Fibroblast of lung (primary cell): ENCODE measurements around the gene SLC66A1. TPM values are rescaled to one million over a fixed set of nuclear protein-coding genes. Genes with fewer than 3 reads are reported as not detected.

Source experiments
- DNase-seq, 2 donors: peaks; one replicate each; pipeline versions ENCODE4 v3.0.0 to v3.0.0-alpha.2; 2010; ENCODE audit warnings: low read depth in 2 of 2
- H2AFZ ChIP-seq: 2 replicates; pipeline ENCODE4 v1.5.1; 2012; ENCODE audit warnings: low read length, control low read depth, inconsistent platforms
- H3K27ac ChIP-seq: 2 replicates; pipeline ENCODE4 v1.5.1; 2011; ENCODE audit warnings: low read length, control low read depth; ENCODE audit not compliant: insufficient read depth
- H3K27me3 ChIP-seq: 2 replicates; pipeline ENCODE4 v1.5.1; 2011; ENCODE audit warnings: mild to moderate bottlenecking, low read length; ENCODE audit not compliant: control insufficient read depth, insufficient read depth
- H3K36me3 ChIP-seq: 2 replicates; pipeline ENCODE4 v1.5.1; 2011; ENCODE audit warnings: low read length; ENCODE audit not compliant: control insufficient read depth, insufficient read depth
- H3K4me1 ChIP-seq: 2 replicates; pipeline ENCODE4 v1.5.1; 2011; ENCODE audit warnings: low read length; ENCODE audit not compliant: control insufficient read depth, insufficient read depth; ENCODE audit errors: extremely low read depth
- H3K4me2 ChIP-seq: 2 replicates; pipeline ENCODE4 v1.5.1; 2011; ENCODE audit warnings: low read length, control low read depth; ENCODE audit not compliant: insufficient read depth; ENCODE audit errors: extremely low read depth
- H3K4me3 ChIP-seq, 4 experiments: fragments of 200-600 bp in 1 of 4; sonication (generic) in 1 of 4; replicated peaks in 1 of 4; 2 replicates each; pipeline ENCODE4 v1.5.1; 2011 to 2016; ENCODE audit warnings: low read length in 4 of 4, low read depth in 3 of 4, mild to moderate bottlenecking in 3 of 4, control low read depth in 2 of 4, inconsistent platforms in 1 of 4, mixed read lengths in 1 of 4; ENCODE audit not compliant: insufficient read depth in 1 of 4; ENCODE audit errors: control extremely low read depth in 1 of 4
- H3K79me2 ChIP-seq: 2 replicates; pipeline ENCODE4 v1.5.1; 2012; ENCODE audit warnings: mild to moderate bottlenecking, low read length, inconsistent platforms; ENCODE audit not compliant: control insufficient read depth, insufficient read depth
- H3K9ac ChIP-seq: 2 replicates; pipeline ENCODE4 v1.5.1; 2011; ENCODE audit warnings: mild to moderate bottlenecking, low read length, control low read depth; ENCODE audit not compliant: insufficient read depth
- H3K9me3 ChIP-seq: 2 replicates; pipeline ENCODE4 v1.5.1; 2012; ENCODE audit warnings: low read depth, low read length; ENCODE audit not compliant: control insufficient read depth, insufficient read depth
- H4K20me1 ChIP-seq: 2 replicates; pipeline ENCODE4 v1.5.1; 2011; ENCODE audit warnings: low read length; ENCODE audit not compliant: control insufficient read depth, insufficient read depth; ENCODE audit errors: extremely low read depth
- EZH2 ChIP-seq: IDR thresholded peaks from 2 replicates; pipeline ENCODE4 v1.5.1; 2012; ENCODE audit warnings: low read length, control low read depth, mild to moderate bottlenecking; ENCODE audit errors: missing control alignments
- polyA plus RNA-seq, 2 donors: library from polyadenylated mRNA; depleted of rRNA in 1 of 2; stranded (reverse) in 1 of 2; unstranded in 1 of 2; fragments of >200 nt; gene quantifications; 2 replicates each; pipeline ENCODE4 v1.2.1, GENCODE V29; 2011 to 2012; ENCODE audit warnings: missing spikeins in 1 of 2
- total RNA-seq: library from RNA; depleted of rRNA; stranded (reverse); fragments of >200 nt; gene quantifications from 2 replicates; pipeline ENCODE4 v1.2.1, GENCODE V29; 2014
- TF ChIP-seq, protein P1 (sequence below), 2 donors: IDR thresholded peaks in 1 of 2; conservative IDR thresholded peaks in 1 of 2; 1 replicate in 1 of 2; 2 replicates in 1 of 2; pipeline ENCODE4 v1.5.1; 2011 to 2012; ENCODE audit warnings: low read length in 2 of 2, control low read depth in 1 of 2, inconsistent platforms in 1 of 2, low read depth in 1 of 2, mild to moderate bottlenecking in 1 of 2

The SLC66A1 gene
- total and polyA plus RNA-seq, 2 donors (not counting 1 experiment from before 2014, with no cell fraction given) = 7.1 to 18.3 TPM

DNA sequence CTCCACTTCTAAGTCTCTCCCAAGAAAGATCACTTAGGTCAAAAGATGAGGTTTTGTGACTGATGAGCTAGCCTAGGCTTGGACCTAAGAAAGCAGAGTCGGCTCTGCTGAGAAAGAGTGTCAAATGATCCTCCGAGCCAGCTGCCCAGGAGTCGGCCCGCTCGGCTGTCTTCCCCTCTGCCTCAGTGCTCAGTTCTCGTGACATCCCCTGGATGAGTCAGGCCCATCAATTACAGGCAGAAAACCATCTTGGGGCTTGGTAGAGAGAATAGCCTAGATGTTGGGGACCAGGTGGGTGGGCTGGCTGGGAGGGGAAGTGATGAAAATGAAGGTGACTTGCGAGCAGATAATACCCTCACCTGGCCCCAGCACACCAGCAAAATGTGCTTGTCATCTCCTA is 60.5 kb downstream of the SLC66A1 start:
- no peaks in the 10 kb centered on the region for H3K27me3 ChIP-seq
- DNase-seq = no peak
- H3K27ac ChIP-seq = peak overlapping the region; percentile 38
- H3K4me1 ChIP-seq = peaks cover 11% of the 10 kb centered on the region
- H3K36me3 ChIP-seq = peaks cover 15% of the 10 kb centered on the region
- no peaks in the 10 kb centered on the region for H3K9me3 ChIP-seq
- H2AFZ ChIP-seq = no peak overlapping the region
- H4K20me1 ChIP-seq = no peaks in the 10 kb centered on the region
- H3K79me2 ChIP-seq = peaks cover 21% of the 10 kb centered on the region
- no peak overlapping the region for H3K4me3 ChIP-seq
- TF ChIP-seq EZH2 = no peak
- TF ChIP-seq, protein P1, sequence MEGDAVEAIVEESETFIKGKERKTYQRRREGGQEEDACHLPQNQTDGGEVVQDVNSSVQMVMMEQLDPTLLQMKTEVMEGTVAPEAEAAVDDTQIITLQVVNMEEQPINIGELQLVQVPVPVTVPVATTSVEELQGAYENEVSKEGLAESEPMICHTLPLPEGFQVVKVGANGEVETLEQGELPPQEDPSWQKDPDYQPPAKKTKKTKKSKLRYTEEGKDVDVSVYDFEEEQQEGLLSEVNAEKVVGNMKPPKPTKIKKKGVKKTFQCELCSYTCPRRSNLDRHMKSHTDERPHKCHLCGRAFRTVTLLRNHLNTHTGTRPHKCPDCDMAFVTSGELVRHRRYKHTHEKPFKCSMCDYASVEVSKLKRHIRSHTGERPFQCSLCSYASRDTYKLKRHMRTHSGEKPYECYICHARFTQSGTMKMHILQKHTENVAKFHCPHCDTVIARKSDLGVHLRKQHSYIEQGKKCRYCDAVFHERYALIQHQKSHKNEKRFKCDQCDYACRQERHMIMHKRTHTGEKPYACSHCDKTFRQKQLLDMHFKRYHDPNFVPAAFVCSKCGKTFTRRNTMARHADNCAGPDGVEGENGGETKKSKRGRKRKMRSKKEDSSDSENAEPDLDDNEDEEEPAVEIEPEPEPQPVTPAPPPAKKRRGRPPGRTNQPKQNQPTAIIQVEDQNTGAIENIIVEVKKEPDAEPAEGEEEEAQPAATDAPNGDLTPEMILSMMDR (conservative IDR thresholded peaks at IDR 0.05 in 1 of 2, IDR thresholded peaks at IDR 0.05 in 1 of 2; ENCODE audit: low read depth in 1 of 2, low read length in 2 of 2) = no peak
- no peak overlapping the region for H3K4me2 ChIP-seq
- no peak overlapping the region for H3K9ac ChIP-seq

DNA sequence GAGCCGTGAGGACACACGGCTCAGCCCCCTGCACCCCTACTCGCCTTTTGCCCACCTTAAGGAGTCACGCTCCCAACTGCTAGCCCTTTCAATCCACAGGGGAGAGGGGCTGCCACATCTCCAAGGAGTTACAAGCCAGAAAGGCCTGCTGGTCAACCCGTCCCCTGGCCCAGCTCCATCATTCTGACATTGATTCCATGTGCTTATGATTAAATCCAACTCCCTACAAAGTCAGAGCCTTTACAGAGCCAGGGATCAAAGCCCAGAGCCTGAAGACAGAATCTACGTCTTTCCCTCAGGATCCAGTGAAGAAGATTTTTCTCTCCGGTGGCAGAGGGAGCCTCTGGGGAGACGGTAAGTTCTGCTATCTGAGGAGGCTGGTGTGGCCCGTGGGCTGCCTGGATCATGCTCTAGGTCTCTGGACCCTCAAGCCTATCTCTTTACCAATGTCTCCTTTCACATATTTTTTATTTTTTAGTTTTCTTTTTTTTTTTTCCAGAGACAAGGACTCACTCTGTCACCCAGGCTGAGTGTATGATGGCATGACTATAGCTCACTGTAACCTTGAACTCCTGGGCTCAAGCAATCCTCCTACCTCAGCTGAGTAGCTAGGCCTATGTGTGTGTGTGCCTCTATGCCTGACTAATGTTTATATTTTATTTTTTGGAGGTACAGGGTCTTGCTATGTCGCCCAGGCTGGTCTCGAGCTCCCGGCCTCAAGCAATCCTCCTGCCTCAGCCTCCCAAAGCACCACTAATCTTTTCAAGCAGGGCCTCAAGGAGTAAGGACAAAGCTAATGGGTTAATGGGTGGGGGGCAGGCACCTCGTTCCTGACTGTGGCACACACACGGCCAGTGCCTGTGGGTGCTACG is 61.3 kb downstream of the SLC66A1 start:
- Histone ChIP-seq H2AFZ (no peak overlapping the region), H3K9ac (no peak overlapping the region), H3K4me3 (no peak overlapping the region), H3K27ac (peak overlapping the region; percentile 4), H3K36me3 (peaks cover 15% of the 10 kb centered on the region), H3K27me3 (no peaks in the 10 kb centered on the region), H3K9me3 (no peaks in the 10 kb centered on the region), H3K79me2 (peaks cover 18% of the 10 kb centered on the region), H3K4me2 (no peak overlapping the region), H4K20me1 (no peaks in the 10 kb centered on the region), H3K4me1 (peaks cover 10% of the 10 kb centered on the region)
- no peak for TF ChIP-seq EZH2
- TF ChIP-seq, protein P1 (conservative IDR thresholded peaks at IDR 0.05 in 1 of 2, IDR thresholded peaks at IDR 0.05 in 1 of 2; ENCODE audit: low read depth in 1 of 2, low read length in 2 of 2) = no peak
- DNase-seq = no peak

DNA sequence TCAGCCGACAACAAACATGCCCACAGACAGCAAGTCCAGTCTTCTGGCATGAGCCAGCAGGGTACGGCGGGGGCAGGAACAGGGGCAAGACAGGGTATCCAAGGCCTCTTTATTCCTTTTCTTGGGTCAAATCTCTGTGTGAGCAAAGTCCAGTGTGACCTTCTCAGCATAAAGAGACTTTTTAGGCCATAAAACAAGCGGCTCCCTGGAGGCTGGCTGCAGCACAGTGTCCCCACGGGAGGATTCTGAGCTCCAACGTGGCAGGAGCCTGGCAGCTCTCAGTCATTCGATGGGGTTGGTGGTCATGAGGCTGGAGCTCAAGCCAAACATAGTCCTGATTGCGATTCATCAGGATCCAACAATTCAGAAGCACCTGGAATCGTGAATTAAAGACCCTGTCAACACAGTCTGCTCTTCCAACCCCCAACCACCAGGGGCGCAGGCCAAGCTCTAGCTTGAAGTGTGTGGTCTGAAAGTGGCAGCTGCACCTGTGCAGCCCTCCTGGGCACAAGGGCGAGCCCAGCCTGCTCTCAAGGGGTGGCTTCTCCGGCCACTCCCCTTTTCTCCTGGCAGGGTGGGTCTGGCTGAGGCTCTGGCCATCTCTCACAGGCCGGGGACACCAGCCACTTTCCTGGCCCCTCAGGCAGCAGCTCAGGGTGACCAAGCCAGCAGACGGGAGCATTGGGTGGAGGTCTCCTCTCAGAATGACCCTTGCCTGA is 62.1 kb downstream of the SLC66A1 start:
- H2AFZ ChIP-seq = no peak overlapping the region
- no peak overlapping the region for H3K27ac ChIP-seq
- peaks cover 13% of the 10 kb centered on the region for H3K79me2 ChIP-seq
- no peaks in the 10 kb centered on the region for H3K9me3 ChIP-seq
- H3K27me3 ChIP-seq = no peaks in the 10 kb centered on the region
- H3K4me3 ChIP-seq = no peak overlapping the region
- H4K20me1 ChIP-seq = no peaks in the 10 kb centered on the region
- H3K4me1 ChIP-seq = peaks cover 10% of the 10 kb centered on the region
- H3K36me3 ChIP-seq = peaks cover 17% of the 10 kb centered on the region
- no peak for DNase-seq
- no peak for TF ChIP-seq EZH2
- TF ChIP-seq, protein P1 (conservative IDR thresholded peaks at IDR 0.05 in 1 of 2, IDR thresholded peaks at IDR 0.05 in 1 of 2; ENCODE audit: low read depth in 1 of 2, low read length in 2 of 2) = peak; percentile 12 to 15
- H3K4me2 ChIP-seq = no peak overlapping the region
- H3K9ac ChIP-seq = no peak overlapping the region
